Transverse colon (tissue), 3 donors: Measurements from ENCODE around the gene NECTIN1.

Experiments
- CTCF ChIP-seq, 5 experiments: fragments of 200-600 bp in 3 of 5; fragments of 450-650 bp in 2 of 5; sonication (generic) in 3 of 5; IDR thresholded peaks; 1 replicate in 2 of 5; 2 replicates in 3 of 5; pipeline ENCODE4 v1.5.1; 2016 to 2017; ENCODE audit warnings: antibody characterized with exemption in 5 of 5, inconsistent platforms in 3 of 5, mild to moderate bottlenecking in 2 of 5, moderate library complexity in 1 of 5
- POLR2A ChIP-seq: fragments of 450-650 bp; IDR thresholded peaks from one replicate; pipeline ENCODE4 v1.6.1; 2016; ENCODE audit warnings: antibody characterized with exemption, mild to moderate bottlenecking, moderate library complexity

DNA sequence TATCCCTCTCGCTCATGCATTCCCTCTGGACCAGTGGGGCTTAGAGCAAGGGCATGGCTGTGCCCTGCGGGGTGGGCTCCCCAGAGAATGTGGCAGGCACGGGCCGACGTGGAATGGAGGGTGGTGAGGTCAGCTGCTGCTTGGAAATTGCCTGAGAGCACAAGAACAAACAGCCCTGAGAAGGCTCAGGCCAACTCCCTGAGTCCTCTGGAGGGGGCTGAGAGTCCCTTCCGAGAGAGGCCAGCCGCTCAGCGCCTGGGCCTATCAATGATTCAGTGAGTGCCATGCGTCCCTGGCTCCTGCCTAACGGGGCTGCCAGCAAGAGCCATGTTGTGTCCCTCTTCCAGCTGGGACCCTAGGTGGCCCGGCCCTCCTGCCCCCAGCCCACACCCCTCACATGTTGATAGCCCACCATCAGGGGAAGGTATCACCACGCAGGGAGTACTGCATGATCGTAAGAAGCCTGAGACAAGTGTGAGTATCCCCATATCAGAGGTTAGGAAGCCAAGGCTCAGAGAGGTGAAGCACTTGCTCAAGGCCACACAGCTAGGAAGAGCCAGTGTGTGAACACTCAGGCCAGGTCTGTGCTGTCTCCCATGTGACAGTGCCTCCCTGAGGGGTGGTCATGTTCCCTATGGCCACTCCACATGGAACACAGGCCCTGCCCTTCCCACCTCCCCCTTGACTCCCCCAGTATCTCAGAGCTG is 55.8 kb downstream of the NECTIN1 start:
- TF ChIP-seq POLR2A (no peak), CTCF (IDR thresholded peaks at IDR 0.05) (no peak)
